Activated naive CD4-positive, alpha-beta T cell treated with anti-CD3 and anti-CD28 coated beads, Interleukin-2, amount 10 ng/mL, durations not matched to agents 7 days and 5 days (primary cell): ENCODE measurements around the gene BRCA1.
"Not testable (repeated sequence)": the region's sequence is repeated elsewhere in the genome, so short reads cannot be mapped to it uniquely, and the experiment has no call there.

Experiments
- CTCF ChIA-PET: fragments of 350-600 bp; sonication (Branson Sonifier 250); formaldehyde crosslinking; loops from one replicate; lab custom pipeline; 2021; ENCODE audit warnings: antibody characterized with exemption; lab: Charles Lee
- DNase-seq: peaks from one replicate; pipeline ENCODE4 v3.0.0-alpha.2; 2020
- H3K27ac Mint-ChIP-seq: one replicate; pipeline ENCODE4 v1.8.0; 2021; ENCODE audit warnings: mild to moderate bottlenecking, moderate library complexity, mixed read lengths
- H3K27me3 Mint-ChIP-seq: one replicate; pipeline ENCODE4 v1.8.0; 2021; ENCODE audit warnings: mild to moderate bottlenecking, mixed read lengths
- H3K36me3 Mint-ChIP-seq: one replicate; pipeline ENCODE4 v1.8.0; 2021; ENCODE audit warnings: mixed read lengths
- H3K4me1 Mint-ChIP-seq: one replicate; pipeline ENCODE4 v1.8.0; 2021; ENCODE audit warnings: mixed read lengths
- H3K4me3 Mint-ChIP-seq: one replicate; pipeline ENCODE4 v1.8.0; 2021; ENCODE audit warnings: mild to moderate bottlenecking, moderate library complexity, mixed read lengths
- H3K9me3 Mint-ChIP-seq: one replicate; pipeline ENCODE4 v1.8.0; 2021; ENCODE audit warnings: mixed read lengths

Gene BRCA1

GRCh38 chr17:43118679-43119615, 6.2 kb downstream of the BRCA1 start:
- DNase-seq = no peak
- H3K36me3 Mint-ChIP-seq = peaks cover 25% of the 10 kb centered on the region
- H3K4me1 Mint-ChIP-seq = peaks cover 12% of the 10 kb centered on the region
- no peak overlapping the region for H3K27ac Mint-ChIP-seq
- H3K9me3 Mint-ChIP-seq = no peaks in the 10 kb centered on the region
- H3K4me3 Mint-ChIP-seq = no peak overlapping the region
- CTCF ChIA-PET = no interaction called here
- H3K27me3 Mint-ChIP-seq = no peaks in the 10 kb centered on the region

- peaks cover 25% of the 10 kb centered on the region for H3K36me3 Mint-ChIP-seq
- no peak overlapping the region for H3K4me3 Mint-ChIP-seq
- no peak for DNase-seq
- H3K4me1 Mint-ChIP-seq = no peaks in the 10 kb centered on the region
- CTCF ChIA-PET = interaction anchor here (0.6 kb wide), 1 partner anchor 60 kb away, joined by 3 read pairs; no protein-coding TSS in a partner anchor
- H3K27me3 Mint-ChIP-seq = no peaks in the 10 kb centered on the region
- no peaks in the 10 kb centered on the region for H3K9me3 Mint-ChIP-seq
- no peak overlapping the region for H3K27ac Mint-ChIP-seq
These were observed 11.0 kb downstream of the BRCA1 start for GRCh38 chr17:43114151-43114552.

- H3K27me3 Mint-ChIP-seq = no peaks in the 10 kb centered on the region
These were observed 18.6 kb downstream of the BRCA1 start for GRCh38 chr17:43106552-43106951.

GRCh38 chr17:43105146-43105545, 20.0 kb downstream of the BRCA1 start:
- Mint-ChIP-seq H3K4me3 (no peak overlapping the region), H3K27ac (no peak overlapping the region), H3K27me3 (no peaks in the 10 kb centered on the region), H3K36me3 (peaks cover 29% of the 10 kb centered on the region), H3K9me3 (no peaks in the 10 kb centered on the region), H3K4me1 (no peaks in the 10 kb centered on the region)
- CTCF ChIA-PET = no interaction called here
- no peak for DNase-seq

More at GRCh38 chr17:43106552-43106951, 18.6 kb downstream of the BRCA1 start:
- Mint-ChIP-seq H3K27ac (no peak overlapping the region), H3K9me3 (no peaks in the 10 kb centered on the region), H3K4me3 (no peak overlapping the region), H3K4me1 (no peaks in the 10 kb centered on the region), H3K36me3 (peaks cover 32% of the 10 kb centered on the region)
- DNase-seq = no peak
- CTCF ChIA-PET = interaction anchor here (0.7 kb wide), 1 partner anchor 39 kb away, joined by 3 read pairs; no protein-coding TSS in a partner anchor

- no peak overlapping the region for H3K4me3 Mint-ChIP-seq
- H3K27ac Mint-ChIP-seq = no peak overlapping the region
- no peaks in the 10 kb centered on the region for H3K27me3 Mint-ChIP-seq
- H3K4me1 Mint-ChIP-seq = no peaks in the 10 kb centered on the region
- no peaks in the 10 kb centered on the region for H3K9me3 Mint-ChIP-seq
- CTCF ChIA-PET = no interaction called here
- peaks cover 29% of the 10 kb centered on the region for H3K36me3 Mint-ChIP-seq
- DNase-seq = no peak
These were observed 20.5 kb downstream of the BRCA1 start for GRCh38 chr17:43104665-43105064.

GRCh38 chr17:43095364-43095763, 29.8 kb downstream of the BRCA1 start:
- H3K9me3 Mint-ChIP-seq, H3K4me1 Mint-ChIP-seq, H3K27ac Mint-ChIP-seq, DNase-seq, H3K4me3 Mint-ChIP-seq, H3K27me3 Mint-ChIP-seq, CTCF ChIA-PET: not testable (repeated sequence)
- H3K36me3 Mint-ChIP-seq = peaks cover 39% of the 10 kb centered on the region

GRCh38 chr17:43094129-43094835, 30.9 kb downstream of the BRCA1 start:
- Mint-ChIP-seq H3K4me3 (no peak overlapping the region), H3K4me1 (no peaks in the 10 kb centered on the region), H3K9me3 (no peaks in the 10 kb centered on the region), H3K27me3 (no peaks in the 10 kb centered on the region), H3K36me3 (peaks cover 41% of the 10 kb centered on the region), H3K27ac (no peak overlapping the region)
- CTCF ChIA-PET = no interaction called here
- no peak for DNase-seq

- DNase-seq = no peak
- no peak overlapping the region for H3K4me3 Mint-ChIP-seq
- CTCF ChIA-PET = no interaction called here
- H3K4me1 Mint-ChIP-seq = no peaks in the 10 kb centered on the region
- H3K36me3 Mint-ChIP-seq = peaks cover 48% of the 10 kb centered on the region
- no peaks in the 10 kb centered on the region for H3K9me3 Mint-ChIP-seq
- H3K27ac Mint-ChIP-seq = no peak overlapping the region
- no peaks in the 10 kb centered on the region for H3K27me3 Mint-ChIP-seq
These were observed 32.3 kb downstream of the BRCA1 start for GRCh38 chr17:43092901-43093300.

GRCh38 chr17:43090022-43090421, 35.1 kb downstream of the BRCA1 start:
- Mint-ChIP-seq H3K4me3 (no peak overlapping the region), H3K27ac (no peak overlapping the region), H3K4me1 (no peaks in the 10 kb centered on the region), H3K9me3 (no peaks in the 10 kb centered on the region), H3K27me3 (no peaks in the 10 kb centered on the region), H3K36me3 (peaks cover 41% of the 10 kb centered on the region)
- CTCF ChIA-PET = interaction anchor here (0.6 kb wide), 1 partner anchor 133 kb away, joined by 3 read pairs; no protein-coding TSS in a partner anchor
- DNase-seq = no peak

- no peaks in the 10 kb centered on the region for H3K9me3 Mint-ChIP-seq
- peaks cover 34% of the 10 kb centered on the region for H3K36me3 Mint-ChIP-seq
- no peaks in the 10 kb centered on the region for H3K27me3 Mint-ChIP-seq
- no peak for DNase-seq
- CTCF ChIA-PET = no interaction called here
- H3K27ac Mint-ChIP-seq = no peak overlapping the region
- no peaks in the 10 kb centered on the region for H3K4me1 Mint-ChIP-seq
- H3K4me3 Mint-ChIP-seq = no peak overlapping the region
These were observed 39.7 kb downstream of the BRCA1 start for GRCh38 chr17:43085474-43085873.

- no peak for DNase-seq
- Mint-ChIP-seq H3K4me1 (no peaks in the 10 kb centered on the region), H3K27ac (no peak overlapping the region), H3K27me3 (no peaks in the 10 kb centered on the region), H3K9me3 (no peaks in the 10 kb centered on the region), H3K4me3 (no peak overlapping the region), H3K36me3 (peaks cover 29% of the 10 kb centered on the region)
- CTCF ChIA-PET = no interaction called here
These were observed 45.4 kb downstream of the BRCA1 start for GRCh38 chr17:43079641-43080302.

GRCh38 chr17:43074869-43075268, 50.3 kb downstream of the BRCA1 start:
- CTCF ChIA-PET = no interaction called here
- no peaks in the 10 kb centered on the region for H3K4me1 Mint-ChIP-seq
- H3K9me3 Mint-ChIP-seq = no peaks in the 10 kb centered on the region
- H3K27me3 Mint-ChIP-seq = no peaks in the 10 kb centered on the region
- H3K4me3 Mint-ChIP-seq = no peak overlapping the region
- peaks cover 23% of the 10 kb centered on the region for H3K36me3 Mint-ChIP-seq
- H3K27ac Mint-ChIP-seq = no peak overlapping the region
- DNase-seq = no peak

GRCh38 chr17:43070872-43071271, 54.3 kb downstream of the BRCA1 start:
- H3K27me3 Mint-ChIP-seq = no peaks in the 10 kb centered on the region
- H3K9me3 Mint-ChIP-seq = no peaks in the 10 kb centered on the region
- no peak overlapping the region for H3K4me3 Mint-ChIP-seq
- H3K36me3 Mint-ChIP-seq = peaks cover 21% of the 10 kb centered on the region
- no peaks in the 10 kb centered on the region for H3K4me1 Mint-ChIP-seq
- H3K27ac Mint-ChIP-seq = no peak overlapping the region
- DNase-seq = no peak
- CTCF ChIA-PET = interaction anchor here (1.2 kb wide), 1 partner anchor 11 kb away, joined by 4 read pairs; no protein-coding TSS in a partner anchor

GRCh38 chr17:43070257-43070656, 54.9 kb downstream of the BRCA1 start:
- no peaks in the 10 kb centered on the region for H3K4me1 Mint-ChIP-seq
- no peak overlapping the region for H3K27ac Mint-ChIP-seq
- no peak overlapping the region for H3K4me3 Mint-ChIP-seq
- no peaks in the 10 kb centered on the region for H3K9me3 Mint-ChIP-seq
- CTCF ChIA-PET = interaction anchor here (1.2 kb wide), 1 partner anchor 12 kb away, joined by 4 read pairs; no protein-coding TSS in a partner anchor
- H3K36me3 Mint-ChIP-seq = peaks cover 25% of the 10 kb centered on the region
- H3K27me3 Mint-ChIP-seq = no peaks in the 10 kb centered on the region
- no peak for DNase-seq
